Central memory CD4-positive, alpha-beta T cell (primary cell): ENCODE data around the gene ATOSA.

Experiments used
- DNase-seq: peaks from one replicate; pipeline ENCODE4 v3.0.0; 2022

ATOSA gene

DNA sequence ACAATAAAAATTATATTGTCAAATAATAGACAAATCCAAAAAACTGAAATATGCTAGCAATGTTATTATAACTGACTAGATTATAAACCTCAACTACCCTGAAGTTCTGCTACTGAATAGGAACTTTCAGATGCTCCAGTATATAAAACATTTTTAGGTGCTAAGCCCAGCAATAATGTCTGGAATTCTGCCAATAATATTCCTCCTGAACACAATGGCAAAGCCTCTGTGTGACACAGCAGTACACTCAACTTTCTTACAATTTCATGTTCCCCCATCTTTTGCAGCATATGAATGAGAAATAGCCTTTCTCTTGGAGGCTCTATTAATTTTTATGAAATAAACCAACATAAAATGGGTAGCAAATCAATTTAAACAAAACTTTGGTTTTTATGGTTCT lies 29.5 kb downstream of the ATOSA start:
- DNase-seq = no peak

DNA sequence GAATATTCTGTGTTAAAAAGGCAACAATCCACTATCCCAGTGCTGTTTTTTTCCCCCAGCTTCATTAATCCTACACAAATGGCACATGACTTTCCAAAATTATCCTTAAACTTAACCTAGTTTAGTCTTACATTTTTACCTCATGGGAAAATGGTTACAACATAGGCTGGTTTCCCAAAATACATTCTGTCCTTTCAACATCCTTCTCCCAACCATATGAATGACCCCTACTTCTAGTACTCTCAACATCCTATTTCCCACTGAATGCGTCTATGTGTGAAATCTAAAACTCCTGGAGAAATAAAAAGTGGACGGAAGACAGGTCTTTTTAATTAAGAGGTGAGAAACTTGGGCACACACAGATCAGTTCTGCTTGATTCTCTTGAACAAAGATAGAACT lies 33.3 kb downstream of the ATOSA start:
- no peak for DNase-seq

DNA sequence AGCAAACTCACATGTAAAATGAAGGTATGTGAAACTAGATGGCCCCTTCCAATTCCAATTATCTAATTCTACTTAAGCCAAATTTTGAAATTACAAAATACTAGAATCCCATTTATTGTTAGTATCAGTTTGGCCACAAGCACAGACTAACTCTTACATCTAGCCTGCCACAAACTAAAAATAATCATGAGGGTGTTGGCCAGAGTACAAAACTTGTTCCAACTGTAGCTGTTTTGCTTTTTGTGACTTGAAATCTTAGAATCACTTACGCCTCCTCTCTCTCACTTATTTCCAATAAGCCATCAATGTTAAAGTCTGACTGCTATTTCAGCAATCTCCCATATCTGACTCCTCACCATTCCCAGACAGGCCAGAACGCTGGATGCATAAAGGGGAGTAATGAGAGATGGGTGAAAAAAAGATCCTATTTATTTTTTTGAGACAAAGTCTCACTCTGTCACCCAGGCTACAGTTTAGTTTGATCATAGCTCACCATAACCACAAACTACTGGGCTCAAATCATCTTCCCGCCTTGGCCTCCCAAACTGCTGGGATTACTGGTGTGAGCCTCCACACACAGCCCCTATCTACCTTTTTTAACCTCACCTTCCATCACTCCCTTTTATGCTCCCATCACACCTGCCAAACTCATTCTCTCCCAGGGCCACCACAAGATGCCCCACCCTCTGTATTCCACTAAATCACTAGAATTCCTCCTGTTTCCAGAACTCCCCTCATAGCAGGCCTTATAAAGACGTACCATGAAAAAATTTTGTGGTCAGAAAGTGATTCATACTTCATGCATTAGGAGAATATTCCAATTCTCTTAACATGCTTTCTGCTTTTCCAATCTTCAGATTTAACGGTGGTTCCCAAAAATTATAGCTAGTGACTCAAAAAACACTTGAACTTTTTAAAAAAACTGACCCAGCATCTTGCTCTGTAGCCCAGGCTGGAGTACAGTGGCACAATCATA lies 36.5 kb downstream of the ATOSA start:
- no peak for DNase-seq

DNA sequence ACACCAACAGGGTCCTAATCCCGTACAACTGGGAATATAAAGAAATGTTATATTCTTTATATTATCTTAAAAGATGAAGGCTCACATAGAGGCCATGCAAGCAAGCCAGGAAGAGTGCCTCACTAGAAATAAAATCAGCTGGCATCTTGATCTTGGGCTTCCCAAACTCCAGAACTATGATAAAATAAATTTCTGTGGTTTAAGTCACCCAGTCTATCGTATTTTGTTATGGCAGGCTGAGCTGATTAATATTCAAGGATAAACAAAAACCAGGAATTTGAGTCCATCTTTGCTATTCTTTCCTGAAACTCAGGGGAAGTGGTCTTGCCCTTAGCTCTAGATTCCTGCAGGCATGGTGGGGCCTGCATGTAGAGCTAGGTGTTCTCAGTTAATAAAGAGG lies 42.7 kb downstream of the ATOSA start:
- no peak for DNase-seq

DNA sequence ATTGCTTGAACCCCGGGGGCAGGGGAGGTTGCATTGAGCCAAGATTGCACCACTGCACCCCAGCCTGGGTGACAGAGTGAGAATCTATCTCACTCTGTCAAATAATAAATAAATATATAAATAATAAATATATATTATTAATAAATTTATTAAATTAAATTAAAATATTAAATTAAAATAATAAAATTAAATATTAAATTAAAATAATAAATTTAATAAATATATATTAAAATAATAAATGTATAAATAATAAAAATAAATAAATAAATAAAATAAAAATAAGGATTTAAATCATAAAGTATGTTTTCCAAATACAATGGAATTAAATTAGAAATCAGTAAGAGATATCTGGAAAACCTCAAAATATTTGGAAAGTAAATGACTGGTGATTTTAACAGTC lies 43.3 kb downstream of the ATOSA start:
- DNase-seq = no peak
